T follicular helper cell (primary cell): ENCODE data around the gene ARMC9.

Experiments used
- DNase-seq: peaks from one replicate; pipeline ENCODE4 v3.0.0-alpha.2; 2020; ENCODE audit warnings: low read depth

The ARMC9 gene

DNA sequence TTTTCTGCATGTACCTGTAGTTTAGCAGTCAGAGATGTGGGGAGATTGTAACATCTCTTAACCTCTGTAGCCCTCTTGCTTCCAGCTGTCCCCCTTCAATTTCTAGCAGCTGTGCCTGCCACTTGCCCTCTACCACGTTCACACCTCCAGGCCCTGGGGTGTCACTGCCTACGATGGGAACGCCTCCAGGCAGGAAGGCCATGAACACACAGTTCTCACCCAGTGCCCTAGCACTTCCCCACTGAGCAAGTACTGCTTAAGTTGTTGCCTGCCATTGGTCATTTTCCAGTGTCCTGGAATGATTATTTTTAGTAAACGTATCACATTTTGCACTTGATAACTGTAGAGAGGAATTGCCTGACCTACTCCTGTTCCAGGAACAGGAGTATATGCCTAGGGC is 120.0 kb downstream of the ARMC9 start:
- no peak for DNase-seq

DNA sequence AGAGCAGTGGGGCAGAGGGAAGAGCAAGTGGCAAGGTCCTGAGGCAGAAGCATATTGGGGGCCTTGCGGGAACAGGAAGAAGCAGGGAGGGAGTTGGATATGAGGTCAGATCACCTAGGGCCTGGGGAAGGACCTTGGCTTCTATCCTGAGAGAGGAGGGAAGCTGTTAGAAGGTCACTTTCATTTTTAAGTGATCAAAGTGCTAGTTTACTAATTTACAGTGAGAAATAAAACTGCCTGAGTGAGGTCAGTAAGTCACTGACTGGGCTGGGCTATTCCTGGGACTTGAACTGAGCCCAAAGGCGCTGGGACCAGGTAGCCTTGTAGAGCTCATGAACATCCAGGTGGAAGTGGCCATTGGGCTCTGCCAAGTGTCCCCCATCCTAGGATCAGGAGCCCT is 120.5 kb downstream of the ARMC9 start:
- no peak for DNase-seq

DNA sequence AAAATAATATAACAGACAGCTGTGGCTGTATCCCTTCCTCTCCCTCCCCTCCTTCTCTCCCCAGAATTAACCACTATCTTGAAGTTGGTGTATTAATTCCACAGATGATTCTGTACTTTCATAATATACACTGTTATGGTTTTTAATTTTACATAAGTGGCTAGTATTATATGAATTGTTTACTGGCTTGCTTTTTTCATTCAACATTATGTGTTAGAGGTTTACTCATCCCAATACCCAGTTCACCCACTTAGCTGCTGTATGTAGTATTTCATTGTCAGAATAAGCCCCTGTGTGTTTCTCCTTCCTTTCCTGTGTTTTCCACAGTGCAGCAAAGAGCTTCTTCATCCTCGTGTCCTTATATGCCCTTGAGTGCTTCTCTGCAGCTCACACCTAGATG is 121.4 kb downstream of the ARMC9 start:
- DNase-seq, result no peak

DNA sequence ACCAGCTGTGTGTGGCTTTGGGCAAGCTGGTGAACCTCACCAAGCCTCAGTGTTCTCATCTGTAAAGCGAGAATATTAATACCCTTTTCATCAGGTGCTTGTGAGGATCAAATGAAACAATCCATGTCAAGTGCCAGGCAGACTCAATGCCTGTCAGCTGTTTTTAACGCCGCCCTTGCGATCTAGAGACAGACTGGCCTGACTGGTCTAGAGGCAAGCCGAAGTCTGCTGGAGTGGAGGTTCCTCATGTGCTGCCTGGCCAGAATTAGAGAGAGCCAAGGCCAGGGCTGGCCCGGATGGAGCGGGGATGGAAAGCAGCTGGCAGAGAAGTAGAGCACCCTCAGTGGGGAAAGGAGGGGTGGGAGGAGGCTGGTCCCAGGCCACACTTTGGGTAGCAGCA is 122.6 kb downstream of the ARMC9 start:
- DNase-seq, result no peak

DNA sequence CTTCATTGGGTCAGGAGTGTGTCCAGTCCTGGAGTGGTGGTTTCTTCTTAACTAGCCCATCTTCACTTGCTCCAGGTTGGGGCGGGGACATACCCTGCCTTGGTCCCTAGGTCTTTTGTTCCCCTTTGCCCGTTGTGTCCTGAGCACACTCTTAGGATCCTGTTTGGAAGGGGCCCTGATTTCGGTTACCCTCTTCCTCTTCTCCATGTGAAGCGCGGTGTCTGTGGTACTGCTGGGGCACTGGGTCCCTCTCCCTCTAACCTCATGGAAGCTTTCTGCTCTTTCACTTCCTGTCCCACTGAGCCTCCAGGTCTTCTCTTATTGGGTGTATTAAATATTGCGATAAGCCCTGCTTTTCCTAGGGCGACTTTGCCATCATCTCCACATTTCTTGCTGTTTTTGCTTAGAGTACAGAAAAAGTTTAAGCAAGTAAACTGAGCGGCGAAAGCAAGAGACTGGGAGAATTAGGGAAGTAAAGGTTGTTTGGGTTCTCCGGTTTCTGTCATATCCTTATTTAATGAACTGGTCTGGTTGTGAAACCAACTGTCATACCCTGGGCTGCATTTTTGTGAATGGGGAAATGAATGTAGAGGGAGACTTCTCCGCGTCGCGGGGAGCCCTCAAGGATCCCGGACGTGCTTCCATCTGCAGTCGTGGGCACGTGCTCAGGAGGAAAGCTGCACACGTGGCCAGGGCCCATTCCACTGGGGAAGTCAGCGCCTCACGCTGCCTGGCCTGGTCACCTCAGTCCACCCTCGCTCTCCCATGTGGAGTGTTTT is 123.3 kb downstream of the ARMC9 start:
- no peak for DNase-seq

DNA sequence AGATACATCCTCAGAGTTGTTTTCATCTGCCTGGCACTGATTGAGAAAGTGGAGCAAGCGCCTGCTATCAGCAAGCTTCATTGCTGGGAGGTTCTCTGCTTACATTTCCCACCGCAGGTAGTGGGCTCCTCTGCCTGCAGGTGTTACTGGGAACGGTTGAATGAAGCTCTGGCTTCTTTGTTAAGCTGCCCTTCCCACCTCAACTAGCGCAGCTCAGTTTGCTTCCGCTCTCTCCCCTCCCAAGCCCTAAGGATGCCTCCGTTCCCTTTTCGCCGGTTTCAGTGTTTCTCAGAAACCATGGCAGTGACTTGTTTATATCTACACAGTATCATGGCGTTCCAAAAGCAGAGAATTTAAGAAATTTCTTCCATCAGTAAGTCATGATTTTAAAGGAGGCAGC is 124.9 kb downstream of the ARMC9 start:
- no peak for DNase-seq

DNA sequence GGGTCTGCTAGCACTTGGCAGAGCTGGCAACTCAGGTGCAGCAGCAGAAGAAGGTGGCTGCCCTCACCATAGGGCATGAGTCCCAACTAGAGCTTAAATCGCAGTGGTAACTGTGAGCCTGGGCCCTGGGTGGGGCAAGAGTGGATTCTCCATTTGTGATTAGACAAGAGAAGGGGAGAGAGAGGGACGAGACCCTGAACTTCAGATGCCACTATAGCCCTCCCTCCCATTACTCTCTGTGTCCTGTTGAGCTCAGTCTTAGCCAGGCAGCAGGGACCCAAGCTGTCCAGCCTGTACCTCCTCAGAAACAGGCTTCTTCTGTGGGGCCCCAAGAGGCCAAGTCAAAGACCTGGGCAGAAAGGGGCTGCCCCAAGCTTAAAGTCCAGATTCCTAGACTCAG is 127.4 kb downstream of the ARMC9 start:
- DNase-seq, result no peak

DNA sequence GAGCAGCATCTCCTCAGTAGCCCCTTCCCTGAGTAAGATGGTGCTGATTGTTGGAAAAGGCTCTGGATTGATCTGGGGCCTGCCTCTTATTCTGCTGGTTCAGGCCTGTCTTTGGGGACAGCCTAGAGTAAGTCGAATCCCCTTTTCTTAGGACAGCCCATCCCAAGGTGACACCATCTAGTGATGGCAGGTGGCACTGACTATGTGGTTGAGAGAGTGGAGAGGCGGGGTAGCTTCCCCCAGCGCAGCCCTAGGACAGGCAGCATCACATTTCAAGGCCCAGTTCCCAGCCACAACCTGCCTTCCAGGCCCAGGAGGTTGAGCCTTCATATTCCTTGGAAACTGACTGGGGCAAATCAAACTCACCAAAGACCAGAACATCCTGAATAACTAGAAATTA is 128.0 kb downstream of the ARMC9 start:
- DNase-seq, result no peak

DNA sequence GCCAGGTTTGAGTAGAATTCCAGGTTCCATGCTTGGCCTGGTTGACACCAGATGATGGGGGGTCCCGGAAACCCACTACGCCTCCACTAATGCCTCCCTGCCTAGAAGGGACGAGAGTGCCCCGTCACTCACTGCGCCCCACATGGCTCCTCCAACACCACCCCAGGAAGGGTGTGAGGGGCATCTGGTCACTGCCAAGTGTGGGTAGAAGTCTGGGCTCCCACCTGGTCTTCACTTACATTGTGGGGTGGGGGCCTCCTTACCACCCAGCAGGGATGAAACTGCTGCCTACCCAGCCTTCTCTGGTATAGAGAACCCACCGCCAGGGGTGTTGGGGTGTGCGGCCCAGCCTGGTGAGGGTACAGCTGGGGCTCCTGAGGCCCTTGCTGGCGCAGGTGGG is 131.9 kb downstream of the ARMC9 start:
- no peak for DNase-seq

DNA sequence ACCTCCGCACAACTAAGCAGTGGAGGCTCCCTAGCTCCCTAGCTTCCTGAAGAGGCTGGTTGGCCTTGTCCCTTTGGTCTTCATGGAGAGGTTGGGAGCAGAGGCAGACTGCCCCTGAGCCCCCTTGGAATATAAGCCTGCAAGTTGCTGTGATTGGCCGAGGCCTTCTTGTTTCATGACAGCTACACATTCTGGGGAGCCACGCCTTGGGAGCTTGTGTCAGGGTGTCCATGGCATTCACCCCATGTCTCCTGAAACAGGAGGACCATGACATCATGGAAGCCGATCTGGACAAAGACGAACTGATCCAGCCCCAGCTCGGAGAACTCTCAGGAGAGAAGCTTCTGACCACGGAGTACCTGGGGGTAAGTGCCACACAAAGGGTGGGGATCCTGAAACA is 133.1 kb downstream of the ARMC9 start:
- DNase-seq, result no peak

DNA sequence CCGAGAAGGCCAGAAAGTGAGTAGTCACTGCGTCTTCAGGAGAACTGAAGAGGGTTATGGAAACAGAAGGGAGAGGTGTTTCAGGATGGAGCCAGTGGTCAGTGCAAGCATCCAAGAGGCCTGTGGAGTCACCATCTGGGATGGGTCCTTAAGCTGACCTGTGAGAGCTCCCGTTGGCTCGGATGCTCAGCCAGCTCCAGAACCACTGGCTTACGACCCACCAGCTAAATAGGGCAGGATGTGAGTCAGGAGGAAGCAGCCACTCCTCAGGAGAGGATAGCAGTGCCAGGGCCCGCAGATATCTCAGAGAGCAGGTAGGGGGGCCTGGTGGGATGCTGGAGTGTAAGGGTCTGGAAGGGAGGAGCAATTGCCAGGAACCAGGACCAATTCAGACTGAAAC is 134.0 kb downstream of the ARMC9 start:
- no peak for DNase-seq

DNA sequence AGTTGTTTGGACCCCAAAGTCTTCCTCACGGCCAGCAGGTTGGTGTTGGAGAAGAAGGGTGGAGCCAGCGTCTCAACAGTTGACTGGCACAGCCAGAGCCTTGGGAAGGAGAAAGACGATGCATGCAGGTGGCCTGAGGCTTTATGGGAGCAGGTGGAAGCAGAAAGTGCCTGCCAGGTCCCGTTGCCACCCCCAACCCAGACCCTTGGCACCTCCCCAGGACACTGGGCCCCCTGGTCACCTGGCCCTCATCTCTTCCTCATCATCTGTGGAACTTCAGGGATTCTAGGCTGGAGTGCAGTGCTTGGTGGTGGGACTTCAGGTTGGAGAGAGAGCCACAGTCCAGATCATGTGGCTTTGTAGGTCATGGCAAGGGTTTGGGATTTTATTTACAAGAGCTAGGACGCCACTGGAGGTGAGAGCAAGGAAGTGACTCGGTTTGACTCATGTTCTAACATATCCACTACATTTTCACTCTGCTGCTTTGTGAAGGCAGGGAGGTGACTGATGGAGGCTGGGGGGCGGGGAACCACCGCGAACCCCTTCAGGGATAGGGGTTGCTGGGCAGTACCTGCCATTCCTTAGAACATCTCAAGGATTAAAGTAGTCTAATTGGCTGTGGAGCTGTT is 134.6 kb downstream of the ARMC9 start:
- no peak for DNase-seq

DNA sequence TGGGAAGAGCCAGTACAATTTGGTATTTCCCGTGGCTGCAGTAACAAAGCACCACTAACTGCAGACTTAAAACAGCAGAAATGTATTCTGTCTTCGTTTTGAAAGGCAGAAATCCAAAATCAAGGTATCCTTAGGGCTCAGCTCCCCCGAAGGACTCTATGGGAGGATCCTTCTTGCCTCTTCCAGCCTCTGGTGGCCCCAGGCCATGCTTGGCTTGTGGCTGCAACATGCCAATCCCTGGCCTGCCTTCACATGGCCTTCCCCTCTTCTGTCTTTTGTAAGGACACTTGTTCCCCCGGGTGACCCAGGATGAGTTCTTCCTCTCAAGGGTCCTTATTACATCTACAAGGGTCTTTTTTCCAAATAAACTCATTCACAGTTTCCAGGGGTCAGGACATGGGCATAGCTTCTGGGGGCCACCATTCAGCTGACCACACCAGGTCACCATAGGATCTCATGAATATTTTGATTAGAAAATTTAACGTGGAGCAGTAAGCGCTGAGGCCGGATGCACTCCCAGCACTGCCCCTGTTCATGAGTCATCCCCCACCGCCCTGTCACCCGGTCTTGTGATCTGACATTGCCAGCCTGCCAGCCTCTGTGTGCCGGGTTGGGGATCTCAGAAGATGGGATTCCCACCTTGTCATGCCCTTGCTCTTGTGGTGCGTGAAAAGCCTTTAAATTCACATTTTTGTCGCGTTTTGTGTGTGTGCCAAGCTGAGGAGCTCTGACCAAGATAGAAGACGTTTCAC is 135.9 kb downstream of the ARMC9 start:
- no peak for DNase-seq

DNA sequence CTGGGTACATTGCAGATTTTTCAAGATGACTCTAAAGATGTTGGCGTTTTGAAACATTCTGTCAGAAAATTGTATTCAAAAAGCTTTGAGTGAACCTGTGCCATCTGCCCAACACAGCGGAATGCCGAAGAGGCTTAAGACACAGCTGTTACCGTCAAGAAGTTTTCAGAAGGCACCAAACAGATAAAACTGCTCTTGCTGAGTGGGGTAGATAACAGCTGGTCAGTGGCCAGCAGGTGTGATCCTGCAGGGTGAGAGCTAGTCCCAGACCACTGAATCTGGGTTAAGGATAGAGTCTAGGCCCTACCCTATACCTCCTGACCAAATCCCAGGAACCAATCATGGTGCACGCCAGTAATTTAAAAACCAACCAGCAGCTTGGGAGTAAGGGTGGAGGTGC is 136.6 kb downstream of the ARMC9 start:
- DNase-seq, result no peak

DNA sequence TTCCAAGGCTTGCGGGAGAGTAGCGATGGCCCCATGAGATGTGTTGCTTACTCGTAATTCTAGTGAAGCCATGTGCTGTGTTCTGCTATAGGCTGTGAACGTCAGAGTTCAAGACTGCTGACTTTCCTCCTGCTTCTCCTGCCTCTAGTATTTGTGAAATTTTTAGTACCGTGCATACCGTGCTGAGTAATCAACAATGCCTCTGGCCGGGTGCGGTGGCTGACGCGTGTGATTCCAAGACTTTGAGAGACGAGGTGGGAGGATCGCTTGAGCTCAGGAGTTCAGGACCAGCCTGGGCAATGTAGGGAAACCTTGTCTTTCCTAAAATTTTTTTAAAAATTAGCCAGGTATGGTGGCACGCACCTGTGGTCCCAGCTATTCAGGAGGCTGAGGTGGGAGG is 137.2 kb downstream of the ARMC9 start:
- no peak for DNase-seq

DNA sequence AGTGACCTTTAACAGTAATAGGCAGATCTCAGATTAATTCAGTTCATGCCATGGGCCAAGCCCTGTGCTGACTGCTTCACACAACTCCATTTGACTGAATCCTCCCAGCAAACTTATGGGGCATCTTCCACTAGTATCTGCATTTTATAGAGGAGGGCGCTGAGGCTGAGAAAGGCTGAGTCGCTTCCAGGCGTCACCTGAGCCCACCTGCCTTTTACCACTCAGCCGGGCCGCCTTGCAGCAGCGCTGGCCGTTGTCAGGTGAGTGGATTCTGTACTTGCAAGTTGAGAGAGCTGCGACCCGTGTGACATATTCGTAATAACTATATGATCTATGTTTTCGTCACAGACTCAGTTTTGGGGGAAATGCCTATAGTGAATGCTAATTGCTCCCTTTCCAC is 137.8 kb downstream of the ARMC9 start:
- no peak for DNase-seq

DNA sequence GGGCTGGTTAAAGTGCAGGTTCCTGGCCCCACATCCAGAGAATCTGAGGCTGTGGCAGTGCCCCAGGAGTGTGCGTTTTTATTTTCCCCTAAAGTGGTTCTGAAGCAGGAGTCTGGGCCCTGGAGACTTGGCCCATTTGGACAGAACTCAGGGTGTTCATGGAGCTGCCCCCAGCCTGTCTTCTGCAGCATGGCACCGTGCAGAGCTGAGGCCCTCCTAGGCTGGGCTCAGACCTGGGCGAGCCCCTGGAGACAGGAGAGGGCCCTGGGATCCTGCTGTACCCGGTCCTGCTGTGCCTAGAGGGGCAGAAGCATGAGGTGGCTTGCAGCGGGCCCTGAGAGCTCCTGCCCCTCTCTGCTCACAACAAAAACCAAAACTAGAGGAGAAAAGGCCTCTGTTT is 138.3 kb downstream of the ARMC9 start:
- DNase-seq, result no peak

DNA sequence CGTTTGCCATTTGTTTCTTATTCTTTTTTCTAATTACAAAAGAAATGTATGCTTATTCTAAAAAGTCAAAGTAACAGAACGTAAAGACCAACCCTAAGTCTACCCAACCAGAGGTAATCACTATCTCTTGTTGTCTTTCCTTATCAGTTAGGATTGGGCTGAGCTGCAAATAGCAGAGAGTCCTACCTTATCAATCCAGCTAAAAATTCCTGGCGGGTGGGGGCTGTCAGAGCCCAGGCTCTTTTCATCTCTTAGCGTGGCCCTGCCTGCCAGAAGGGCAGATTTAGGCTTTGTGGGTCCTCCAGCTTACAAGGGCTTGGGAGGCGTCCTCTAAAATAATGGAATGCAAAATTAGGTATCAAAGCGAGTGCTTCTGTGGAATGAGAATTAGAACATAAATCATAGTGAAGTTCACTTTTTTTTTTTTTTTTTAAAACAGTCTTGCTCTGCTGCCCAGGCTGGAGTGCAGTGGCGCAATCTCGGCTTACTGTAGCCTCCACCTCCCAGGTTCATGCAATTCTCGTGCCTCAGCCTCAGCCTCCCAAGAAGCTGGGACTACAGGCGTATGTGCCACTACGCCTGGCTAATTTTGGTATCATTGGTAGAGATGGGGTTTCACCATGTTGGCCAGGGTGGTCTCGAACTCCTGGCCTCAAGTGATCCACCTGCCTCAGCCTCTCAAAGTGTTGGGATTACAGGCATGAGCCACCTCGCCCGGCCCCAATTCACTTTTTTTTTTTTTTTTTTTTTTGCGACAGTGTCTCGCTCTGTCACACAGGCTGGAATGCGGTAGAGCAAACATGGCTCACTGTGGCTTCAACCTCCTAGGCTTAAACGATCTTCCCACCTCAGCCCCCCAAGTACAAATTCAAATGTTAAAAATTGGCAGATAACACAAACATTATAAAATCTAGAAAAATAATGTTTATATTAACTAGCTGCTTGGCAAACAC is 139.7 kb downstream of the ARMC9 start:
- no peak for DNase-seq

DNA sequence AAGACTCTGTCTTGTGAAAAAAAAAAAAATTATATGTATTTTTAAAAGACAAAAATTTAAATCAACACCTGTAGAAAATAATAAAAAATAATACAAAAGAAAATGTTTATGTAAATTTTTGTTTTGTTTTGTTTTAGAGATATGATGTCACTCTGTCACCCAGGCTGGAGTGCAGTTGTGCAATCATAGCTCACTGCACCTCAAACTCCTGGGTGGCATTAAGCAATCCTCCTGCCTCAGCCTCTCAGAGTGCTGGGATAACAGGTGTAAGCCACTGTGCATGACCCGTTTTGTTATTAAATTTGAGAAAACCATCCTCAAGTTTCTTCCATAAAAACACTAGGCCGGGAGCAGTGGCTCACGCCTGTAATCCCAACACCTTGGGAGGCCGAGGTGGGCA is 140.9 kb downstream of the ARMC9 start:
- no peak for DNase-seq

DNA sequence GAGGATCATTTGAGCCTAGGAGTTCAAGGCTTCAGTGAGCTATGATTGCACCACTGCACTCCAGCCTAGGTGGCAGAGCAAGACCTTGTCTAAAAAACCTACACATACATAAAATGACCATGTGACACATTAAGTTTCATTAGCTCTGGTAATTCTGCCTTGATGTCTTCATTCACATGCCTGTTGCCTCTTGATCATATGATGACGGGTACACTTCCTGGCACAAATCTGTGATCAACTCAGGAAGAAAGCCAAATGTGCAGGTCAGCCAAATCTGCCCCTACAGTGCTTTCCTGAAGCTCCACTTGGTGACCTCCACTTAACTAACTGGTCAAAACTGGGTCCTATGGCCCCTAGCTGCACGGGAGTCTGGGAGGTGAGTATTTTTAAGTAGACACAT is 142.7 kb downstream of the ARMC9 start:
- DNase-seq, result no peak

DNA sequence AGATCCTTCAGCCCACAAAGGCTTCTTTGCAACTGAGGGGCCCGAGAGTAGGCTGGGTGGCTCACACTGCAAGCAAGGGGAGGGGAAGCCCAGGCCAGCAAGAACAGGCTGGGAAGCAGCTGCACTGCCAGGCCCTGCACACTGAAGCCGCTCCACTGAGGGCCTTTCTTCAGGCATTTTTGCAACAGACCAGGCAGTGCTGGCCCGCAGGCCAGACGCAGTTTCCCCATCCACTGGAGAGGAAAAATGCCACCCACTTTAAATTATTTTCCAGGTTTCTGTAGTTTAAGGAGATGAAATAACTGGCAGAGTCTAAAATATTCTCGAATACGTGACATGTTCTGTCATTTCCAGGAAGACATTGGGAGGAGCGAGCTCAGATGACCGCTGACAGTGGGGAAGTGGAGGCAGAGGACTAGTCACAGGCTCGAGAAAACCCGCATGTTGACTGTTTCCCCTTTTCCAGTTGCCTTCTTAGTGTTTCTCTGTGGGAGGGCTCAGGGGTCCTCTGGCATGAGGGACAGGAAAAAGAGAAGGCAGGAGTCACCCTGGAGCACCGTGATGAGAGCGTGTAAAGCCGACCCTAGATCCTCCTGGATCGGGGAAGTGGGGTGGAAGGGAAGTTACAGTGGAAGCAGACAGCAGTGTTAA is 143.8 kb downstream of the ARMC9 start:
- no peak for DNase-seq
